ENCODE data around the gene FAM170A.

Gene FAM170A, protein sequence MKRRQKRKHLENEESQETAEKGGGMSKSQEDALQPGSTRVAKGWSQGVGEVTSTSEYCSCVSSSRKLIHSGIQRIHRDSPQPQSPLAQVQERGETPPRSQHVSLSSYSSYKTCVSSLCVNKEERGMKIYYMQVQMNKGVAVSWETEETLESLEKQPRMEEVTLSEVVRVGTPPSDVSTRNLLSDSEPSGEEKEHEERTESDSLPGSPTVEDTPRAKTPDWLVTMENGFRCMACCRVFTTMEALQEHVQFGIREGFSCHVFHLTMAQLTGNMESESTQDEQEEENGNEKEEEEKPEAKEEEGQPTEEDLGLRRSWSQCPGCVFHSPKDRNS

DNA sequence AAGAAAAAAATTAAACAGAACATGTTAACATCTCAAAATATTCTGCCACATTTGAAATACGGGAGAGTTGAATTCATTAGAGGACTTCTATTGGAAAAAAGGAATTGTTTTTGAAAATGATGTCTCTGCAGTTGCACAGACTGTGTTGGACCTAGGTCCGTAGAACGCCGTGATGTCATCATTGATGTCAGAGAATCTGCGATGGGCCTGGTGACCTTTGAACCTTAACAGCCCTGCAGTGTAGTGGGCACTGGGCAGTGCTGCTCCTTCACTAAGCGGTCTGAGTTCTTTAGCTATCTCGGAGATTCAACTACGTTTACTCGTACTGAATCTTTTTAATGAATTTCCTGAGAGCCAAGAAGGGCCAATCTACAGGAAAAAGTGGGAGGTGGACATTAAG is at the start of gene FAM170A:
FAM170A (plus strand) TSS at position 220 of the 400 bp plus-strand sequence. CDS start 211 bp downstream, outside the sequence.
- no peak for DNase-seq (ENCODE audit: extremely low spot score)
- POLR2A ChIA-PET: no interaction called here
- TF ChIP-seq ELF4 (IDR thresholded peaks at IDR 0.05): no peak
- no peak for TF ChIP-seq LEF1 (IDR thresholded peaks at IDR 0.05; ENCODE audit: borderline replicate concordance)
- TF ChIP-seq SP1 (IDR thresholded peaks at IDR 0.05): no peak
- no peak for TF ChIP-seq FOXK2 (IDR thresholded peaks at IDR 0.05)
- TF ChIP-seq FOXM1 (IDR thresholded peaks at IDR 0.05; ENCODE audit: borderline replicate concordance): no peak
- TF ChIP-seq SUZ12 (IDR thresholded peaks at IDR 0.05): no peak
- TF ChIP-seq ZNF384 (IDR thresholded peaks at IDR 0.05): no peak
- TF ChIP-seq L3MBTL2 (conservative IDR thresholded peaks at IDR 0.05): no peak
- CTCF ChIA-PET: no interaction called here

DNA sequence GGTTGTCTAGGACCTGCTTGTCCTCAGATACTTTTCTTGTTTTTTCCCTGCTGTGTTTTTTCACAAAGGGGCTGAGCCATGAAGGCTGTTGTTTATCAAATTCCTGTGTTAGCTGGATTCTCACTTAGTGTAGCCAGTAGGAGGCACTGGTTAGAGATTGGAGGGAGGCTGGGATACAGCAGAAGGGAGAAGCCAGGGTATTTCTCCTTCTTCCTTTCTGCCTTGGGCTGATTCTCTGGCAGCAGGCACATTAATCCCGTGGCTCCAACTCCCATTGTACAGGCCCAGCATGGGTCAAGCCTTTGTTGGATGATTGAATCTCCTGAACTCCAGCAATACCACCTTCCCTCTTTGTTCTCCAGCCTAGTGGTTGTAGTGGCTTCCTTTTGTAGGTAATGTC is 46.4 kb upstream of the FAM170A start:
- CTCF ChIA-PET: no interaction called here
- POLR2A ChIA-PET: no interaction called here
- no peak for DNase-seq (ENCODE audit: extremely low spot score)
- no peak for TF ChIP-seq NFRKB (IDR thresholded peaks at IDR 0.05)
- no peak for TF ChIP-seq PKNOX1 (IDR thresholded peaks at IDR 0.05)
- TF ChIP-seq SUZ12 (IDR thresholded peaks at IDR 0.05): no peak

DNA sequence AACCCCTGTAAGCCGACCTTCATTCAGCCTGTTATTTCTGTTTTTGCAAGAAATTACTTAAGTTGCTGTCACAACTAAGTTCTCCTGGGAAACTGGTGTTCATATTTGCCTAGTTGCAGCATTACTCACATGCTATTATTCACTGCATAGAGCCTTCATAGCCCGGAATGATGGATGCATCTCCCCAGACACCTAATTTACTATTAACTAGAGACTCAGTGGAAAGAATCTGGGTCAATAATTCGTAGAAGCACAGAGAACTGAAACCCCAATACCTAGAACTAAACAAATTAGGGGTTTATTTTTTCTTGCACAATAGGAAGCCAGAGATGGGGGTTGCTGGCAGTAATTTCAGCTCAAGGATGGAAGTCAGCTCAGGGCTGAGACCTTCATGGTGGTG is 45.7 kb upstream of the FAM170A start:
- TF ChIP-seq ARNT (IDR thresholded peaks at IDR 0.05): no peak
- TF ChIP-seq FOXM1 (IDR thresholded peaks at IDR 0.05; ENCODE audit: borderline replicate concordance): no peak
- no peak for TF ChIP-seq NFRKB (IDR thresholded peaks at IDR 0.05)
- POLR2A ChIA-PET: no interaction called here
- CTCF ChIA-PET: no interaction called here
- DNase-seq (ENCODE audit: extremely low spot score): no peak

DNA sequence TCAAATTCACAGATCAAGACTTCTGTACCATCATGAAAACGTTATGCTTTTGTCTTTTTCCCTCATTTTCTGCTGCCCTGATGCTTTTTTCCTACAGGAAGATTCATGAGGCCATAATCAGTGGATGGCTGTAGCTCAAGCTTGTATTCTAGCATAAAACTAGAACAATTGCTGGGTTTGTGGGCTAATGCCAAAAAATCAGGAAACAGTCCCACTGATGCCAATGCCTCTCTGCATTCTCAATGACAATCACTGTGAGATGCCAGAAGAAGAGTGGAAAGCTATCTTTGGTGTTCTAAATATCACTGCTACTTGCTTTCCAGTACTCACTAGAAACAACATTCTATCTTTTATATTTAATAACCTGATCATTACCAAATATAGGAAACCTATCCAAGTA is 33.3 kb upstream of the FAM170A start:
- ChIA-PET POLR2A (no interaction called here), CTCF (no interaction called here)
- DNase-seq (ENCODE audit: extremely low spot score): no peak
- TF ChIP-seq SUZ12 (IDR thresholded peaks at IDR 0.05) (no peak), ARNT (IDR thresholded peaks at IDR 0.05) (no peak), ELF4 (IDR thresholded peaks at IDR 0.05) (no peak), FOXM1 (IDR thresholded peaks at IDR 0.05; ENCODE audit: borderline replicate concordance) (no peak), PKNOX1 (IDR thresholded peaks at IDR 0.05) (no peak), L3MBTL2 (conservative IDR thresholded peaks at IDR 0.05) (no peak), NFRKB (IDR thresholded peaks at IDR 0.05) (no peak), LEF1 (IDR thresholded peaks at IDR 0.05; ENCODE audit: borderline replicate concordance) (no peak), TARDBP (IDR thresholded peaks at IDR 0.05) (no peak), FOXA1 (IDR thresholded peaks at IDR 0.05) (no peak), FOXK2 (IDR thresholded peaks at IDR 0.05) (no peak), HDGF (IDR thresholded peaks at IDR 0.05; ENCODE audit: borderline replicate concordance) (no peak)

DNA sequence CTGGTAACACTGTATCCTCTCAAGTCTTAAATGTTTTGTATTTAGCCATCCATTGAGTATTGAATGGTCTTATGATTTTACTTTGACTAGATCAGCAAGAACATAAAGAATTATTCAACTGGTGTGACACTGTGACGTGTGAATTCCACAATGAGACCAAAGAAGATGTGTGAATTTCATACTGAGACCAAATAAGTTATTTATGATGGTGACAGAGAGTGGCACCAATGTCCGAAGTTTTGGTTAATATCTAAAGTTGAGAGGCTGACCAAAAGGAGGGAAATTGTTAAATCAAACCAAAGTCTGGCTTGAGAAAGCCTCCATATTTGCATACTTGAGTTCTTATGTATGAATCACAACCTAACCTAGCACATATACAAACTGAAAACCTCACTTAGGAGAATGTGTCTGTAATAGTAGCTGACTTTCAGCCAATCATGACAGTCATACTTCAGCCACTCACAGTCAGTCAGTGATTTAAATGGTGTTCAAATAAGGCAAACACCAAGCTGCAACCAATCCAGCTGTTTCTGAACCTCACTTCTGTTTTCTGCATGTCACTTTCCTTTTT is 31.5 kb upstream of the FAM170A start:
- ChIA-PET POLR2A (no interaction called here), CTCF (no interaction called here)
- TF ChIP-seq BHLHE40 (IDR thresholded peaks at IDR 0.05; ENCODE audit: borderline replicate concordance) (no peak), PKNOX1 (IDR thresholded peaks at IDR 0.05) (no peak)
- no peak for DNase-seq (ENCODE audit: extremely low spot score)

DNA sequence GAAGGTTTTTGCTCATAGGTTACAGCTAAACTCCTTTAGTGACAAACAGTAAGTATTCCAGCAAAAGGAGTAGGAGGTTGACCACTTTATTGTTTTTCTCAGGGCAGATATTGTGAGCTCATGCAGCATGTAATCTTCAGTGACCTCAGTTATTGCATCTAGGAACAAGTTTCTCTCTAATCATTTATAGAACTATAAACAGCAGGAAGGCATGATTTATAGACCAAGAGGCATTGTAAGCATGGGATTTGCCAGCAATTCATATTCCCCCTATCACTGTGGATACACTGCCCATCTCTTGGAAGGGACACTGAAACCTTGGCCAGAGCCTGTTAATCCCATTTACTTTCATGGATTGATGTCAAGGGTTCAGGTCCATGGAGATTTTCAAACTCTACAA is 15.4 kb upstream of the FAM170A start:
- POLR2A ChIA-PET: no interaction called here
- TF ChIP-seq PKNOX1 (IDR thresholded peaks at IDR 0.05): peak; percentile 59
- TF ChIP-seq FOXK2 (IDR thresholded peaks at IDR 0.05): no peak
- no peak for TF ChIP-seq ZNF384 (IDR thresholded peaks at IDR 0.05)
- CTCF ChIA-PET: no interaction called here
- DNase-seq (ENCODE audit: extremely low spot score): no peak

DNA sequence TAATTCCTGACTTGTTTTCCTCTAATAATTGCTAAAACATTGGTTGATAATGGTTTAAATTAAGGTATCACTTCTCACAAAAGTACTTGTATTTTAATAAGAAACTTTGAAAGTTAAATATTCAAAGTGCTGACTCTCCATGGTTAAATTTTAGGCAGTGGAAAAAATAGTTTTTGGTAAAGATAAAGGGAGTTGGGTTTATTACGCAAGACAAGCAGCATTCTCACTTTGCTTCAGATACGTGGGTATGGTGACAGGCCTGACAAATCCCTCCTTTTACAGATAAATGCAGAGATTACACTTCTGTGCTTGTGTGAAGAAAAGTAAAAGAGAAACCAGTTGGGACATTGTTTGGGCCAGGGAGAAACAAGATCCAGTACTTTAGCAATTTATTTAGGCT is 14.5 kb upstream of the FAM170A start:
- DNase-seq (ENCODE audit: extremely low spot score): no peak
- ChIA-PET POLR2A (no interaction called here), CTCF (no interaction called here)
- TF ChIP-seq NFRKB (IDR thresholded peaks at IDR 0.05) (no peak), L3MBTL2 (conservative IDR thresholded peaks at IDR 0.05) (no peak), ARNT (IDR thresholded peaks at IDR 0.05) (no peak), CTBP1 (IDR thresholded peaks at IDR 0.05; ENCODE audit: borderline replicate concordance) (no peak), SP1 (IDR thresholded peaks at IDR 0.05) (no peak), PKNOX1 (IDR thresholded peaks at IDR 0.05) (no peak), BHLHE40 (IDR thresholded peaks at IDR 0.05; ENCODE audit: borderline replicate concordance) (no peak), FOXA1 (IDR thresholded peaks at IDR 0.05) (no peak), LEF1 (IDR thresholded peaks at IDR 0.05; ENCODE audit: borderline replicate concordance) (no peak), SUZ12 (IDR thresholded peaks at IDR 0.05) (no peak), TARDBP (IDR thresholded peaks at IDR 0.05) (no peak), ZNF384 (IDR thresholded peaks at IDR 0.05) (no peak), ELF4 (IDR thresholded peaks at IDR 0.05) (no peak), FOXM1 (IDR thresholded peaks at IDR 0.05; ENCODE audit: borderline replicate concordance) (no peak), HDGF (IDR thresholded peaks at IDR 0.05; ENCODE audit: borderline replicate concordance) (no peak), FOXK2 (IDR thresholded peaks at IDR 0.05) (no peak)

Data from HEK293T (cell line).